WERI-Rb-1 (cell line): ENCODE data around the gene GBA2.

Experiments used
- DNase-seq: peaks from one replicate; pipeline ENCODE4 v3.0.0-alpha.2; 2020
- H3K27ac ChIP-seq: fragments of 250-450 bp; sonication (Bioruptor Pico); 2 replicates; pipeline ENCODE4 v1.5.1; 2020; ENCODE audit warnings: mild to moderate bottlenecking, moderate library complexity
- H3K27me3 ChIP-seq: fragments of 250-450 bp; sonication (Bioruptor Pico); 2 replicates; pipeline ENCODE4 v1.5.1; 2021; ENCODE audit warnings: mild to moderate bottlenecking, low read depth, moderate library complexity; ENCODE audit not compliant: insufficient read depth, severe bottlenecking
- H3K36me3 ChIP-seq: fragments of 250-450 bp; sonication (Bioruptor Pico); 2 replicates; pipeline ENCODE4 v1.5.1; 2020; ENCODE audit warnings: mild to moderate bottlenecking, moderate library complexity
- H3K4me3 ChIP-seq: 2 replicates; pipeline ENCODE4 v1.5.1; 2011; ENCODE audit warnings: low read depth, mild to moderate bottlenecking, control low read depth, low read length
- H3K9me3 ChIP-seq: fragments of 250-450 bp; sonication (Bioruptor Pico); 2 replicates; pipeline ENCODE4 v1.5.1; 2021; ENCODE audit warnings: mild to moderate bottlenecking, moderate library complexity; ENCODE audit not compliant: severe bottlenecking
- TF ChIP-seq, protein P1 (sequence below): IDR thresholded peaks from 2 replicates; pipeline ENCODE4 v1.5.1; 2011; ENCODE audit warnings: low read depth, mild to moderate bottlenecking, control low read depth, inconsistent platforms, low read length

Gene GBA2

DNA sequence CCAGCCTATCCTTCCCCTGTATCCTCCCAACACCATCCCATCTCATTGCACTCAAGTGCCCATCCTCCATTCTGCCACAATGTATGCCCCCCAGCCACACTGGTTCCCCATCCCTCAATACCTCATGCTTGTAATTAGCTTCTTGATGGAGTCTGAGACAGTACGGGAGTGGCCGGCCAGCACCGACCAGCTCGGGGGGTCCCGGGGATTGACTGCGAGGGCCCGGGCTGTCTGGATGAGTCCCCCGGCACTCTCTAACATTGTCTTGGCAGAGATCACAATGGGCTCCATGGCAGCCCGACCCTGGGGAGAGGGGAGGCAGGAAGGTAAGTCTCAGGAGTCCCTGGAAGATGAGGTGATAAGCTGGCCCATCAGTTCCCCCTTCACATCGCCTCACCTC is 42.1 kb downstream of the GBA2 start:
- TF ChIP-seq, protein P1, sequence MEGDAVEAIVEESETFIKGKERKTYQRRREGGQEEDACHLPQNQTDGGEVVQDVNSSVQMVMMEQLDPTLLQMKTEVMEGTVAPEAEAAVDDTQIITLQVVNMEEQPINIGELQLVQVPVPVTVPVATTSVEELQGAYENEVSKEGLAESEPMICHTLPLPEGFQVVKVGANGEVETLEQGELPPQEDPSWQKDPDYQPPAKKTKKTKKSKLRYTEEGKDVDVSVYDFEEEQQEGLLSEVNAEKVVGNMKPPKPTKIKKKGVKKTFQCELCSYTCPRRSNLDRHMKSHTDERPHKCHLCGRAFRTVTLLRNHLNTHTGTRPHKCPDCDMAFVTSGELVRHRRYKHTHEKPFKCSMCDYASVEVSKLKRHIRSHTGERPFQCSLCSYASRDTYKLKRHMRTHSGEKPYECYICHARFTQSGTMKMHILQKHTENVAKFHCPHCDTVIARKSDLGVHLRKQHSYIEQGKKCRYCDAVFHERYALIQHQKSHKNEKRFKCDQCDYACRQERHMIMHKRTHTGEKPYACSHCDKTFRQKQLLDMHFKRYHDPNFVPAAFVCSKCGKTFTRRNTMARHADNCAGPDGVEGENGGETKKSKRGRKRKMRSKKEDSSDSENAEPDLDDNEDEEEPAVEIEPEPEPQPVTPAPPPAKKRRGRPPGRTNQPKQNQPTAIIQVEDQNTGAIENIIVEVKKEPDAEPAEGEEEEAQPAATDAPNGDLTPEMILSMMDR = no peak
- DNase-seq = no peak
- Histone ChIP-seq H3K27ac (no peak overlapping the region), H3K4me3 (no peak overlapping the region), H3K36me3 (peaks cover 92% of the 10 kb centered on the region), H3K27me3 (no peaks in the 10 kb centered on the region), H3K9me3 (no peaks in the 10 kb centered on the region)

- DNase-seq = no peak
- Histone ChIP-seq H3K27me3 (no peaks in the 10 kb centered on the region), H3K4me3 (no peak overlapping the region), H3K27ac (no peak overlapping the region), H3K9me3 (no peaks in the 10 kb centered on the region), H3K36me3 (peaks cover 93% of the 10 kb centered on the region)
- TF ChIP-seq, protein P1 = no peak
Measured at GRCh38 chr9:35705836-35706430, 43.1 kb downstream of the GBA2 start.

DNA sequence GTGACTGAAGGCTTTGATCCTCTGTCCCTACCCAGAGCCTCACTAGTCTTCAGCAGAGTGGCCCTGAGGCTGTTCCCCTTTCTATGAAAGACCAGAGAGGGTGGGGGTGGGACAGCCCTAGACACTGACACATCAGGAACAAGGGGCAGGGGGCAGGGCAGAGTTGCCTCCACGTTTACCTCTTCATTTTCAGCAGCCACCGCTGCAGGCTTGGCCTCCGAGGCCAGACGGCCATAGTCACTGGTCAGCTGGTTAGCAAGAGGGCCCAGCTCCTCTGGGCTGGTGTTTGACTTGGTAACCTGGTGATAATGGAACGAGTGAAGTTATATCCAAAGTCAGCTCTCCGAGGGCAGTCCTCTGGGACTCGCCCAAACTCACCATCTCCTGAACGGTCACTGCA is 43.7 kb downstream of the GBA2 start:
- TF ChIP-seq, protein P1 = no peak
- Histone ChIP-seq H3K9me3 (no peaks in the 10 kb centered on the region), H3K36me3 (peaks cover 93% of the 10 kb centered on the region), H3K27ac (no peak overlapping the region), H3K27me3 (no peaks in the 10 kb centered on the region), H3K4me3 (no peak overlapping the region)
- DNase-seq = no peak

DNA sequence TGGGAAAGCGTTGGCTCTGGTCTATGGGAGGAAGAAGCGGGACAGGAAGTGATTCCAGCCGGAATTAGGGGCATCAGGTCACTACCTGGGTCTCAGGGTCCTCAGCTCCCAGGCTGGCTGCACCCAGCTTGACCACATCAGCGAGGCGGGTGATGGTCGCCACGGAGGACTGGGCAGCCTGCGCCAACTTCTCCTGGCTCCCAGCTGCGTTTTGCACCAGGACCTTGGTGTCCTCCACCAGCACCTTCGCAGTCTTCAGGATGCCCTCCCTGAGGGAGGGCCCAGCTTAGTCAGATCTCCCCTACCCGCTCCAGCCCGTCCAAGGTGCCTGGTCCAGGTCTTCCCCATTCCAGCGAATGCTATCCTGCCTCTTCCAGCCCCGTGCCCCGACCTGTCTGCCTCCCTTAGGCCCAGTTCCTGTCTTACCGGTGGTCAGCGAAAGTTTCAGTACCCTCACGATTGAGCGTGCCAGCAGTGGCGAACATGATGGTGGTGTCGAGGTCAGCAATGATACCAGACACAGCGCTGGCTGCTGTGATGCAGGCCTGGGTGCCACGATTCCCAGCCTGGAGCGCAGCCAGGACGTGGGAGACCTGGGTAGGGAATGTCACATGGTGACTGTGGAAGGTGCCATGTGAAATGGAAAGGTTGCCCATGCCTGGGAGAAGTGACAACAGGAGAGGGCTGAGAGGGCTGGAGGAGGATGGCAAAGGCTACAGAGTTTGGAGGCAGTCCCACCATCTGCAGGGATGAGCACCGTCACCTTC is 44.9 kb downstream of the GBA2 start:
- Histone ChIP-seq H3K27me3 (no peaks in the 10 kb centered on the region), H3K4me3 (no peak overlapping the region), H3K27ac (no peak overlapping the region), H3K9me3 (no peaks in the 10 kb centered on the region), H3K36me3 (peaks cover 94% of the 10 kb centered on the region)
- no peak for DNase-seq
- TF ChIP-seq, protein P1 = no peak

- TF ChIP-seq, protein P1 = no peak
- Histone ChIP-seq H3K9me3 (no peaks in the 10 kb centered on the region), H3K27ac (no peak overlapping the region), H3K27me3 (no peaks in the 10 kb centered on the region), H3K4me3 (no peak overlapping the region), H3K36me3 (peaks cover 91% of the 10 kb centered on the region)
- DNase-seq = no peak
Measured at GRCh38 chr9:35702696-35703095, 46.3 kb downstream of the GBA2 start.
